WTC11 (cell line): ENCODE results near the gene LOXL3. TPM values are rescaled to one million over a fixed set of nuclear protein-coding genes. Genes with fewer than 3 reads are reported as not detected.
A peak's percentile ranks its signal among the peaks of the same experiment; 100 is the strongest.

Experiments
- AFF4 ChIP-seq: sonication (generic); formaldehyde crosslinking; IDR thresholded peaks from 2 replicates; pipeline ENCODE4 v1.8.1; 2023; ENCODE audit warnings: mild to moderate bottlenecking, missing genetic modification reagents, borderline replicate concordance
- AR ChIP-seq: fragments of 250-450 bp; sonication (Bioruptor Pico); IDR thresholded peaks from 2 replicates; pipeline ENCODE4 v1.9.0; 2021; ENCODE audit warnings: mild to moderate bottlenecking
- ARID4B ChIP-seq: sonication (generic); formaldehyde crosslinking; IDR thresholded peaks from 2 replicates; pipeline ENCODE4 v1.8.0; 2023; ENCODE audit warnings: missing genetic modification reagents, mild to moderate bottlenecking, borderline replicate concordance
- CREB1 ChIP-seq: sonication (generic); formaldehyde crosslinking; IDR thresholded peaks from 2 replicates; pipeline ENCODE4 v1.8.0; 2023; ENCODE audit warnings: mild to moderate bottlenecking, missing genetic modification reagents
- EMX1 ChIP-seq: fragments of 250-450 bp; sonication (Bioruptor Pico); IDR thresholded peaks from 2 replicates; pipeline ENCODE4 v1.8.0; 2021; ENCODE audit warnings: mild to moderate bottlenecking
- FOXK1 ChIP-seq: sonication (generic); formaldehyde crosslinking; IDR thresholded peaks from 2 replicates; pipeline ENCODE4 v1.8.0; 2022; ENCODE audit warnings: mild to moderate bottlenecking, moderate library complexity, missing genetic modification reagents
- GRHL2 ChIP-seq: fragments of 250-450 bp; sonication (Bioruptor Pico); IDR thresholded peaks from 2 replicates; pipeline ENCODE4 v1.8.0; 2022; ENCODE audit warnings: mild to moderate bottlenecking, moderate library complexity; ENCODE audit not compliant: insufficient replicate concordance, severe bottlenecking
- HMGXB4 ChIP-seq: sonication (generic); formaldehyde crosslinking; IDR thresholded peaks from 2 replicates; pipeline ENCODE4 v1.8.1; 2023; ENCODE audit warnings: mild to moderate bottlenecking, moderate library complexity, missing genetic modification reagents
- IRF1 ChIP-seq: sonication (generic); formaldehyde crosslinking; IDR thresholded peaks from 2 replicates; pipeline ENCODE4 v1.8.0; 2023; ENCODE audit warnings: missing genetic modification reagents
- IRF2 ChIP-seq: sonication (generic); formaldehyde crosslinking; IDR thresholded peaks from 2 replicates; pipeline ENCODE4 v1.8.0; 2022; ENCODE audit warnings: low read depth, missing genetic modification reagents, borderline replicate concordance
- MAX ChIP-seq: sonication (generic); formaldehyde crosslinking; IDR thresholded peaks from 2 replicates; pipeline ENCODE4 v1.8.0; 2022; ENCODE audit warnings: mild to moderate bottlenecking, missing genetic modification reagents
- MYBL2 ChIP-seq: sonication (generic); formaldehyde crosslinking; IDR thresholded peaks from 2 replicates; pipeline ENCODE4 v1.8.1; 2023; ENCODE audit warnings: mild to moderate bottlenecking, moderate library complexity, missing genetic modification reagents
- NR3C1 ChIP-seq: sonication (generic); formaldehyde crosslinking; conservative IDR thresholded peaks from 2 replicates; pipeline ENCODE4 v1.8.1; 2023; ENCODE audit warnings: low read depth, mild to moderate bottlenecking, missing genetic modification reagents
- PRRX2 ChIP-seq: fragments of 250-450 bp; sonication (Bioruptor Pico); IDR thresholded peaks from 2 replicates; pipeline ENCODE4 v1.8.0; 2021; ENCODE audit warnings: mild to moderate bottlenecking
- SMAD4 ChIP-seq: sonication (generic); formaldehyde crosslinking; IDR thresholded peaks from 2 replicates; pipeline ENCODE4 v1.8.0; 2022; ENCODE audit warnings: mild to moderate bottlenecking, missing genetic modification reagents
- SOX15 ChIP-seq: fragments of 250-450 bp; sonication (Bioruptor Pico); IDR thresholded peaks from 2 replicates; pipeline ENCODE4 v1.9.0; 2021; ENCODE audit warnings: mild to moderate bottlenecking
- TEAD1 ChIP-seq: sonication (generic); formaldehyde crosslinking; IDR thresholded peaks from 2 replicates; pipeline ENCODE4 v1.8.0; 2022; ENCODE audit warnings: mild to moderate bottlenecking, missing genetic modification reagents
- TP53 ChIP-seq: sonication (generic); formaldehyde crosslinking; IDR thresholded peaks from 2 replicates; pipeline ENCODE4 v1.8.1; 2023; ENCODE audit warnings: mild to moderate bottlenecking, missing genetic modification reagents
- ZMAT4 ChIP-seq: fragments of 250-450 bp; sonication (Bioruptor Pico); IDR thresholded peaks from 2 replicates; pipeline ENCODE4 v1.9.0; 2021; ENCODE audit warnings: mild to moderate bottlenecking
- ZNF138 ChIP-seq: sonication (generic); formaldehyde crosslinking; conservative IDR thresholded peaks from 2 replicates; pipeline ENCODE4 v1.8.1; 2022; ENCODE audit warnings: mild to moderate bottlenecking, moderate library complexity, missing genetic modification reagents
- ZNF219 ChIP-seq: sonication (generic); formaldehyde crosslinking; IDR thresholded peaks from 2 replicates; pipeline ENCODE4 v1.8.0; 2023; ENCODE audit warnings: missing genetic modification reagents, mild to moderate bottlenecking, borderline replicate concordance
- ZNF263 ChIP-seq: sonication (generic); formaldehyde crosslinking; IDR thresholded peaks from 2 replicates; pipeline ENCODE4 v1.8.1; 2022; ENCODE audit warnings: low read depth, mild to moderate bottlenecking, moderate library complexity, missing genetic modification reagents
- ZNF317 ChIP-seq: sonication (generic); formaldehyde crosslinking; IDR thresholded peaks from 2 replicates; pipeline ENCODE4 v1.8.1; 2023; ENCODE audit warnings: low read depth, mild to moderate bottlenecking, moderate library complexity, missing genetic modification reagents, borderline replicate concordance
- ZNF396 ChIP-seq: fragments of 250-450 bp; sonication (Bioruptor Pico); IDR thresholded peaks from 2 replicates; pipeline ENCODE4 v1.8.0; 2021; ENCODE audit warnings: mild to moderate bottlenecking, moderate library complexity, borderline replicate concordance
- ZNF423 ChIP-seq: fragments of 250-450 bp; sonication (Bioruptor Pico); IDR thresholded peaks from 2 replicates; pipeline ENCODE4 v2.1.2; 2022; ENCODE audit warnings: mild to moderate bottlenecking, moderate library complexity
- total RNA-seq: library from RNA; stranded (reverse); gene quantifications from 3 replicates; pipeline ENCODE4 v1.2.3, GENCODE V29; 2021

The LOXL3 gene
- total RNA-seq, 1 experiment from 2014 or later = 21.1 TPM

- TF ChIP-seq PRRX2 (CRISPR knock-in tag) (no peak), SOX15 (no peak), ARID4B (peak; percentile 82; the same call in 1 of the 2 replicates), ZMAT4 (no peak), TP53 (no peak), CREB1 (CRISPR knock-in tag) (no peak), AFF4 (no peak), ZNF396 (no peak), ZNF423 (CRISPR knock-in tag) (no peak), MAX (CRISPR knock-in tag) (peak; percentile 97), IRF1 (CRISPR knock-in tag) (no peak), MYBL2 (CRISPR knock-in tag) (no peak), EMX1 (CRISPR knock-in tag) (no peak), ZNF138 (CRISPR knock-in tag) (no peak), AR (CRISPR knock-in tag) (no peak), TEAD1 (CRISPR knock-in tag) (peak; percentile 85), GRHL2 (CRISPR knock-in tag) (no peak), FOXK1 (CRISPR knock-in tag) (peak; percentile 74; the same call in 1 of the 2 replicates), SMAD4 (CRISPR knock-in tag) (no peak), ZNF317 (CRISPR knock-in tag) (no peak), IRF2 (no peak), ZNF263 (CRISPR knock-in tag) (peak; percentile 94; the same call in 1 of the 2 replicates), ZNF219 (CRISPR knock-in tag) (no peak), NR3C1 (CRISPR knock-in tag) (no peak), HMGXB4 (CRISPR knock-in tag) (no peak)
Measured at GRCh38 chr2:74548900-74549826, 4.6 kb downstream of the LOXL3 start (continued).
